Ovary (tissue), 3 donors: ENCODE measurements around the gene SLC24A2.

Experiments used
- CTCF ChIP-seq, 3 donors: fragments of 450-650 bp in 2 of 3; fragments of 200-600 bp in 1 of 3; IDR thresholded peaks; one replicate each; pipeline versions ENCODE4 v1.5.1 to v1.8.0; 2016 to 2022; ENCODE audit warnings: antibody characterized with exemption in 3 of 3, mild to moderate bottlenecking in 1 of 3
- EP300 ChIP-seq: sonication (generic); formaldehyde crosslinking; IDR thresholded peaks from one replicate; pipeline ENCODE4 v1.6.1; 2017; ENCODE audit warnings: antibody characterized with exemption
- POLR2A ChIP-seq: fragments of 450-650 bp; IDR thresholded peaks from one replicate; pipeline ENCODE4 v1.6.1; 2017; ENCODE audit warnings: antibody characterized with exemption, mild to moderate bottlenecking, moderate library complexity
- donor health status: DM: no; HTN: no; CAD: no.

- no peak for TF ChIP-seq CTCF (IDR thresholded peaks at IDR 0.05)
- no peak for TF ChIP-seq POLR2A
- no peak for TF ChIP-seq EP300
Measured at GRCh38 chr9:19799784-19800183, 10.9 kb upstream of the SLC24A2 start.
